Measurements from ENCODE around the gene FGF2.
"Not testable (repeated sequence)": the region's sequence is repeated elsewhere in the genome, so short reads cannot be mapped to it uniquely, and the experiment has no call there.

FGF2 gene

DNA sequence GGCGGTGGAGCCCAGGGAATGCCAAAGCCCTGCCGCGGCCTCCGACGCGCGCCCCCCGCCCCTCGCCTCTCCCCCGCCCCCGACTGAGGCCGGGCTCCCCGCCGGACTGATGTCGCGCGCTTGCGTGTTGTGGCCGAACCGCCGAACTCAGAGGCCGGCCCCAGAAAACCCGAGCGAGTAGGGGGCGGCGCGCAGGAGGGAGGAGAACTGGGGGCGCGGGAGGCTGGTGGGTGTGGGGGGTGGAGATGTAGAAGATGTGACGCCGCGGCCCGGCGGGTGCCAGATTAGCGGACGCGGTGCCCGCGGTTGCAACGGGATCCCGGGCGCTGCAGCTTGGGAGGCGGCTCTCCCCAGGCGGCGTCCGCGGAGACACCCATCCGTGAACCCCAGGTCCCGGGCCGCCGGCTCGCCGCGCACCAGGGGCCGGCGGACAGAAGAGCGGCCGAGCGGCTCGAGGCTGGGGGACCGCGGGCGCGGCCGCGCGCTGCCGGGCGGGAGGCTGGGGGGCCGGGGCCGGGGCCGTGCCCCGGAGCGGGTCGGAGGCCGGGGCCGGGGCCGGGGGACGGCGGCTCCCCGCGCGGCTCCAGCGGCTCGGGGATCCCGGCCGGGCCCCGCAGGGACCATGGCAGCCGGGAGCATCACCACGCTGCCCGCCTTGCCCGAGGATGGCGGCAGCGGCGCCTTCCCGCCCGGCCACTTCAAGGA is at the start of gene FGF2:
TSS of gene FGF2 (plus strand) at position 279 of the 705 bp plus-strand sequence. CDS start at position 623, 344 bp downstream.
- DNase-seq, result no peak

DNA sequence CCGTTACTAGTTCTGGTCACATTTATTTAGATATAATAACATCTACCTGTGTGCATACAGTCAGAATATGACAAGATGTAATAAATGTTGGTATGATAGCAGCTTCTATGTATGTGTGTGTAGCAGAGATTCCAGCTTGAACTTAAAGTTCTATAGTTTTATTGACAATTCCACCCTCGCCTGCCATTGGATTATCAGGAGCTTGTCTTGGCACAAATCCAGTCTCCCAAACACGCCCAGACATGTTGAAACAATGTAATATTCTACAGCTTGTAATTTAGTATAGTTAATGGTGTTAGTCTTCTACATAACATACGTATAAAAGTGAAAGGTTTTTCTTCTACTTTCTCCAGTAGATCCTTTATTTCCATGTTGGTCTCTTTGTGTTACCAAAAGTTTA is 49.7 kb upstream of the FGF2 start:
- peak; percentile 33 for DNase-seq

DNA sequence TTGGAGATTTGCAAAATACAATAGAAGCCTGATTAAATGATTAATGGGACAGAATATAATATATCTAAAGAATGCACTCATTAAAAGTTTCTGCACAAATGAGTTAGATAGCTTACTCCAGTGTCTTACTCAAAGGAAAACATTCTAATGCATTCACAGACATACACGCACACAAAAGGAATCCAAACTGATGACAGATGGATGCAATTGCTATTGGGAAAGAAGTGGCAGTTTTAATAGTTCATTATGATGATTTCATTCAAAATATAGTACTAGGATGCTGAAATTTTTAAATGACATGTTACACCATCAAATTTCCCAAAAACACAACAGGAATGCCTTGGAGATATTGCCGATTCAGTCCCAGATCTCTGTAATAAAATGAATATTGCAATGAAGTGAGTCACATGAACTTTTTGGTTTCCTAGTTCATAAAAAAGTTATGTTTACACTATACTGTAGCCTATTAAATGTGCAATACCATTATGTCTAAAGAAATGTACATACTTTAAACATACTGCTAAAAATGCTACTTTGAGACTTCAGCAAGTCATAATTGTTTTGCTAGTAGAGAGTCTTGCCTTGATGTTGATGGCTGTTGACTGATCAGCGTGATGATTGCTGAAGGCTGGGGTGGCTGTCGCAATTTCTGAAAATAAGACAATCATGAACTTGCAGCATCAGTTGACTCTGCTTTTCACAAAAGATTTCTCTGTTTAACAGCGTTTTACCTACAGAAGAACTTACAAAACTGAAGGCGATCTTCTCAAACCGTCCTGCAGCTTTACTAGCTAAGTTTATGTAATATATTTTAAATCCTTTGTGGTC is 48.6 kb upstream of the FGF2 start:
- DNase-seq, result no peak

DNA sequence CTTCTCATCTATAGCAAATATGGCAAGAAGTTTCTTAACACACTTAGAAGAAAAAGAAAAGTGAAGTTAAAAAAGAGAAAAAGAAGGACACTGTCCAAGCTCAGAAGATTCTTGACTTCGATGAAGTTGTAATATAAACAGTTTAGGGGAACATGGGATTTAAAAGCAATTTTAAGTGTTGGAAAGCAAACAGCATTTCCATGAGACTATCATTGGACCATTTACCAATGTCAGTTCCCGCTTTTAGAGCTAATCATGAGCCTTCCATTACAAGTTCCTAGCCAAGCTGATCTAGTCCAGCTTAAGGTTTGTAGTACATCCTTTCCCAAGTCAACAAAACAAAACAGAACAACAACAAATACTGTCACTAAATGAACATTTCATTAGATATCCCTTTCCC is 45.1 kb upstream of the FGF2 start:
- DNase-seq, result no peak

GRCh38 chr4:122783301-122784215 is 43.1 kb upstream of the FGF2 start:
- no peak for DNase-seq

- DNase-seq, result no peak
Observed at GRCh38 chr4:122784261-122784660, 42.4 kb upstream of the FGF2 start.

DNA sequence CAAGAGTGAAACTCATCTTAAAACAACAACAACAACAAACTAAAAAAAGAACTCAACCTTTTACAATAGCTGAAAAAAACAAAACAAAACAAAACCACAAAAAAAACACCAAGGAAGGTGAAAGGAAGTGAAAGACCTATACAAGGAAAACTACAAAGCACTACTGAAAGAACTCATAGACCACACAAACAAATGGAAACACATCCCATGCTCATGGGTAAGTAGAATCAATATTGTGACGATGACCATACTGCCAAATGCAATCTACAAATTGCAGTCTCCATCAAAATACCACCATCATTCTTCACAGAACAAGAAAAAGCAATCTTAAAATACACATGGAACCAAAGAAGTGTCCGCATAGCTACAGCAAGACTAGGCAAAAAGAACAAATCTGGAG is 41.5 kb upstream of the FGF2 start:
- no peak for DNase-seq

- DNase-seq, result not testable (repeated sequence)
Observed at GRCh38 chr4:122786296-122786695, 40.3 kb upstream of the FGF2 start.

DNA sequence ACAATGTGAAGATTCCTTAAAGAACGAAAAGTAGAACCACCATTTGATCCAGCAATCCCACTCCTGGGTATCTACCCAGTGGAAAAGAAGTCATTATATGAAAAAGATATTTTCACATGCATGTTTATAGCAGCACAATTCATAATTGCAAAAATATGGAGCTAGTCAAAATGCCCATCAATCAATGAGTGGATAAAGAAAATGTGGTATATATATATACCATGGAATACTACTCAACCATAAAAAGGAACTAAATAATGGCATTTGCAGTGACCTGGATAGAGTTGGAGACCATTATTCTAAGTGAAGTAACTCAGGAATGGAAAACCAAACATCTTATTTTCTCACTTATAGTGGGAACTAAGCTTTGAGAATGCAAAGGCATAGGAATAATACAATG is 39.7 kb upstream of the FGF2 start:
- DNase-seq, result not testable (repeated sequence)

DNA sequence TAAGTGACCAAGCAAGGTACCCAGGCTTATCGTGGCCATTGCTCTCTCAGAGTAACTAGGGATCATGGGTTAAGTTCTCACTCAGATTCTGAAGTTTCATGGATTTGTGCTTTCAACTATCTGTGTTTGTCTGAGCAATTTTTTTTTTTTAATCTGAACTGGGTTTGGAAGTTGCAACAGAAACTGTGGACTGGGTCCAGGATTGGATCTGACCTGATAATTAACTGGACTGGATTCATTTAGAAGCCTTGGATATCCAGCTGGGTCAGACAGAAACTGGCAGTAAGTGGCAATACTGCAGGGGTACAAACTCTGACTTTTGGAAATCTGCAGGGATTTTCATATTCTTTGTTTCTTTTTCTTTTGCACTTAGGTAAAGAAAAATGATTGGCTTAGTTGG is 38.7 kb upstream of the FGF2 start:
- DNase-seq, result no peak

- no peak for DNase-seq
Observed at GRCh38 chr4:122788935-122789334, 37.7 kb upstream of the FGF2 start.

- DNase-seq, result no peak
Observed at GRCh38 chr4:122793811-122794210, 32.8 kb upstream of the FGF2 start.

- no peak for DNase-seq
Observed at GRCh38 chr4:122796801-122797404, 29.7 kb upstream of the FGF2 start.

- DNase-seq, result no peak
Observed at GRCh38 chr4:122797405-122798094, 29.1 kb upstream of the FGF2 start.

DNA sequence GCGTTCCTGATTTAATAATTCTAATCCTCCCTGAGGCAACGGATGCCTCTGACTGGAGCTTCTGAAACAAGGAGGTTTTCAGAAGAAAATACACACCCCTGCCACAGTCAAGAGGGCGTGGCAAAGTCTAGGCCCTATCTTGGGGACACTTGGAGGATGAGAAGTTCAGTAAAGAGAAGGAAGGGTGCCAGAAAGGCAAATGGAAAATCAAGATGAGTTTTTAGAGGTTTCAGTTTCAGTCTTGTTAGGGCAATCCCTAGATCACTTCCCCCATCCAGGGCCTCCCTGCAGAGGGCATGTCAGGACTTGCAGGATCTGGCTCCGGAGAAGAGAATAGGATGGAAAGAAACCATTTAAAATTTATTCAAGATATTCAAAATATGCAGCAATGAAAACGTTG is 28.5 kb upstream of the FGF2 start:
- peak; percentile 29 for DNase-seq

- no peak for DNase-seq
Observed at GRCh38 chr4:122798917-122799316, 27.7 kb upstream of the FGF2 start.

GRCh38 chr4:122803788-122804208 is 22.8 kb upstream of the FGF2 start:
- no peak for DNase-seq

- DNase-seq, result no peak
Observed at GRCh38 chr4:122806981-122807679, 19.5 kb upstream of the FGF2 start.

- DNase-seq, result no peak
Observed at GRCh38 chr4:122810669-122811068, 16.0 kb upstream of the FGF2 start.

- DNase-seq, result not testable (repeated sequence)
Observed at GRCh38 chr4:122811781-122812180, 14.8 kb upstream of the FGF2 start.

DNA sequence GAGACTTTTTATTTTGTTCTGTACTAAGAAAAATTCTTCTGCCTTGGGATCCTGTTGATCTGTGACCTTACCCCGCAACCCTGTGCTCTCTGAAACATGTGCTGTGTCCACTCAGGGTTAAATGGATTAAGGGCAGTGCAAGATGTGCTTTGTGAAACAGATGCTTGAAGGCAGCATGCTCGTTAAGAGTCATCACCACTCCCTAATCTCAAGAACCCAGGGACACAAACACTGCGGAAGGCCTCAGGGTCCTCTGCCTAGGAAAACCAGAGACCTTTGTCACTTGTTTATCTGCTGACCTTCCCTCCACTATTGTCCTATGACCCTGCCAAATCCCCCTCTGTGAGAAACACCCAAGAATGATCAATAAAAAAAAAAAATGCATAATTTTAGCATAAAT is 13.8 kb upstream of the FGF2 start:
- not testable (repeated sequence) for DNase-seq

Data from NCI-H748 treated with DMSO at 0.1 percent for 48 hours (cell line).